Activated T-cell treated with anti-CD3 and anti-CD28 coated beads for 48 hours (primary cell): ENCODE measurements around the gene SELENBP1.

Source experiments
- DNase-seq: peaks from one replicate; pipeline ENCODE4 v3.0.0-alpha.2; 2020; ENCODE audit warnings: low read depth

Gene SELENBP1

DNA sequence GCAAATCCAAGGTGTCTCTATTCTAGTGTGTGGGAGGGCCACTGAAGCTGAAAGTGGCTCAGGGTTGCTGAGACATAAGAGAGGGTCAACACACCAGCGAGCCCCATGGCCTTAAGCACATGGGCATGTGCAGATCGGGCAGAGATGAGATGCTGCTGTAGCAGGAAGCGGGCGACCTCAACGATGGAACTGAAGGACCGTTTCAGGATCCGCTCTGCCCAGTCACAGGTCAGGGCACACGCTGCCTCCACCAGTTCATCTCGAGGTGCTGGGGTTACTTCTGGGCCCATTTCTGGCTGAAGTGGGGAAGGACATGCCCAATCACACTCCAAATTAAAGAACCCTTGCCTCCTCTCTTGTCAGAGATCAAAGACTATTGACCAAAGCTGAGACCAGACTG, 28.9 kb downstream of the SELENBP1 start:
- DNase-seq = no peak

DNA sequence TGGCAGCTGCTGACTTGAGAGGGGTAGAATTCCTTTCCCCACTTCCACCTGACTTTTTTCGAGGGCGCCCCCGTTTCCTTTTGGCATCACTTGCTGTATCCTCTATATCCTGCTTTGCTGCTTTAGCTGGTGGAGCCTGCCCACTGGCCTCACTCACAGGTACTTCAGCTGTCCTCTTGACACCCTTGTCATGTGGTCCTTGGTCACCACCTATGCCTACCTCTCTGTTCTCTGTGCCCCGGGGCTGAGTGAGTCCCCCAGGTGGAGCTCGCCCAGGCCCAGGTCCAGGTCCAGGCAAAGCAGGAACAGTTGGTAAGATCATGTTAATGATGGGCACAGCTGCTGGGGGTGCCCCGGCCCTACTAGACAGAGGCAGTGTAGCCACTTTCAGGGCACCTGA, 29.9 kb downstream of the SELENBP1 start:
- DNase-seq = no peak

- DNase-seq = no peak
Observed at GRCh38 chr1:151342021-151342420, 30.5 kb downstream of the SELENBP1 start.

DNA sequence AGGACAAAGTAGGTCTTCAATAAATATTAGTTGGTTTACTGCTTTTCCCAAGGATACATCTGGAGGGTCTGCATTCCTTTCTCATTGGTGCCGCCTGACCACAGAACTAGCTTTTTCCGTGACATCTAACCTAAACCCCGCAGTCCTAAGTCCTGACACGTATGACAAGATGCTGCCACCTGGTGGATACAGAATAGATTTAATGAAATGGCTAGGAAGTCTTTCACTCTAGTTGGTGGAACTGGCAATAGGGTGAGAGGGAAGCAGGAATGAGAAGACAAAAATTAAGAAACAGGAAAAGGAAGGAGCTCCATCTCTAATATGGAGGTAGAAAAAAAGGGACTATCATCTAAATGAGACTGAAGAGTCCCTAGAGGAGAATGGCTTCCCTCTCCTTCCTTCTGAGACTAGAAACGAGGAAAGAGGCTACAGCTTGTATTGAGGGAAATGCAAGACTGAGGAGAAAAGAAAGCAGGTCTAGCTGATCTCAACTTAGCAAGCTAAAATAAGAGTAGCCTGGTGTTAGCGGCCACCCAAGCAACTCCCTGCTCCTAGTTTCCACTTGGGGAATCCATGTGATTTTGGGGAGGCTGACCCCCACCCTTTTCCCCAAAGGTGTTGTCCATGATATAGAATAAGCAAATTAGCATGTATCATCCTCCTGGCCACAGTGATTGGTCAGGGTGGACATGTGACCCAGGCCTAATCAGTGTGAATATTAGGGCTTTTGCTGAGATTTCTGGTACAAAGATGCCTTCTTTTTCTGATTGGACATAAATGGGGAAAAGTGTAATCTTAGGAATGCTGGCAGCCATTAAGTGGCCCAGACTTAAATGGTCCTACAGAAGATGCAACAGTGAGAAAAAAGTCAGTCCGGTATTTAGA, 31.4 kb downstream of the SELENBP1 start:
- DNase-seq = no peak

DNA sequence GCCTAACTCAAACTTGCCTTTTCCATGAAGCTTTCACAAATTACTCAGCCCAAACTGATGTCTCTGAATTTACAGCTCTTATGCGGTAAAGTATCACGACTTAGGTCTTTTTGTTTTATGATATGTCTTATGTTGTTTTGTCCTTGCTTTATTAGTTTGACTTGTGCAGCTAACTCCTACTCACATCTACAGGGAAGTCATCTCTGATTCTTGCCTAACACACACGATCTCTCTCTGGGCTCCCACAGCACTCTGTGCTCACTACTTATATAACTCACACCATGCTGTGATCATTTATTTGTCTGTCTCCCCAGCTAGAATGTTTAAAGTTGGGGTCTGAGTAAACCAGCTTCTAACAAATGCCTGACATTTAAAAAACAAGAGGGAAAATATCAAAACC, 35.9 kb downstream of the SELENBP1 start:
- DNase-seq = no peak

DNA sequence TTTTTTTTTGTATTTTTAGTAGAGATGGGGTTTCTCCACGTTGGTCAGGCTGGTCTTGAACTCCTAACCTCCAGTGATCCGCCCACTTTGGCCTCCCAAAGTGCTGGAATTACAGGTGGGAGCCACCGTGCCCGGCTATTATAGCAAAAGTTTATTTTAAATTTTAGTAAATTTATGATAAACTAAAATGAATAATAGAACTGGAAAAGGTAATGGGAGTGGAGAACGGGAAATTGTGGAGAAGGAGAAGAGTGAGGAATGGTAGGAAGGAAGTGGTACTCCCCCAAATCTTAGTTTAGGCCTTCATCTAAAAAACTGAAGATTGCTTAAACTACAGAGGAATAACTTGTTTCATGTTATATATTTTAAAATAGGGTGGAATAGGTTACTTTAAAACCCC, 37.7 kb downstream of the SELENBP1 start:
- no peak for DNase-seq

DNA sequence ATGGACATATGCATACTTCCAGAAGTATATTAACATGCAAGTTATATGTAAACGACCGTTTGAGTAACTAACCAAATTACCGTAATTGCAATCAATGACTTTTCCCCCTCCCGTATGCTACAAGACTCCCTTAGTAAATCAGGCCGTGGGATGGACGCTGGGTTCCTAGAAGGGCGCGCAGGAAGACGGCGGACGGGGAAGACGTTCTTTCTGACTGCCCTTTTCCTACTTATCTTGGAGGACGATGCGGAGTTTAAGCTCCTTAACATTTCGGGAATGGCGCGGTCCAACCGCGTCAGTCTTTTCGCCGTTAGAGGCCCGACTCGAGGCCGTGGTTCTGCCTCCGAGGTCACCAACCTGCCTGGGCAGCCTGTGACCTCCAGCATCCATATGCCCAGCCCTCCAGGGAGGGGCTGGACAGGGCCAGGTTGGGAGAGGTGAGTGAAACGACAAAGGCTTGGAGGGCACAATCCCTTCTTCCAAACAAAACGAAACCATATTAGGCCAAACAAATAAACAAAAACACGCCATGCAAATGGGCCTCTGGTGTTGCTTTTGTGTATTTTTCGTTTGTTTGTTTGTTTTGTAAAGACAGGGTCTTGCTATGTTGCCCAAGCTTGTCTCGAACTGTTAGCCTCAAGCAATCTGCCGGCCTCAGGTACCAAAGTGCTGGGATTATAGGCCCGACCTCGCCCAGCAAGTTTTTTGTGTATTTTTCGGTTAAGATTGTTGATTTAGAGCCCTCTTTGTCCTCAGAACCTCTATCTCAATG, 44.4 kb downstream of the SELENBP1 start:
- no peak for DNase-seq

- DNase-seq = peak; percentile 79
Observed at GRCh38 chr1:151327223-151327902, 45.1 kb downstream of the SELENBP1 start, which contains the start of gene PI4KB. PI4KB (minus strand) TSS chr1:151327416; CDS start chr1:151316481, 10,935 bp downstream.

GRCh38 chr1:151326619-151327222, 45.8 kb downstream of the SELENBP1 start:
- DNase-seq = peak; percentile 42

GRCh38 chr1:151325646-151326429, 46.7 kb downstream of the SELENBP1 start:
- DNase-seq = no peak

- DNase-seq = no peak
Observed at GRCh38 chr1:151325231-151325630, 47.3 kb downstream of the SELENBP1 start.

- no peak for DNase-seq
Observed at GRCh38 chr1:151324390-151324930, 48.0 kb downstream of the SELENBP1 start.

DNA sequence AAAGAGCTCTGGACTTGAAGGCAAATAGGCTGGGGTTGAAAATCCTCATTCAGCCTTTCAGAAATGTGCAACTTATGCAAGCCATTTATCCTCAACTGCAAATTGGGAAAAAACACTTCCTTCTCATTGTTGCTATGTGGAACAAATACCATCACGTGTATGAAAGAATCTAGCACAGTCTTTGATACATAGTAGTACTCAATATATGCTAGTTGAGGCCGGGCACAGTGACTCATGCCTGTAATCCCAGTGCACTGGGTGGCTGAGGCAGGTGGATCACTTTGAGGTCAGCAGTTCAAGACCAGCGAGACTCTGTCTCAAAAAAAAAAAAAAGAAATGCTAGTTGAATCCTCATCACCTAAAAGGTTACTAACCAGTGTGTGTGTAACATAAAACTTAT, 53.5 kb downstream of the SELENBP1 start:
- DNase-seq = no peak

GRCh38 chr1:151315565-151316235, 56.8 kb downstream of the SELENBP1 start:
- no peak for DNase-seq
